RCC 7860 (cell line): Measurements from ENCODE around the gene PRPF4.
"Not testable (repeated sequence)": the region's sequence is repeated elsewhere in the genome, so short reads cannot be mapped to it uniquely, and the experiment has no call there.

Source experiments
- DNase-seq: peaks from one replicate; pipeline ENCODE4 v3.0.0-alpha.2; 2015; ENCODE audit warnings: low spot score
- FAIRE-seq: peaks from 2 replicates; lab custom pipeline; 2012; peaks lifted over from hg19 to GRCh38; lab: Jason Lieb, UNC

The PRPF4 gene

GRCh38 chr9:113275157-113276131 lies at the start of gene PRPF4, which contains the start of gene CDC26:
Gene PRPF4 (plus strand): TSS chr9:113275658. CDS start chr9:113275744, 86 bp downstream.
Gene CDC26 (minus strand): TSS chr9:113275572. CDS start chr9:113272507, 3,065 bp downstream.
- FAIRE-seq: peak; percentile 87

GRCh38 chr9:113227436-113227835 lies 48.0 kb upstream of the PRPF4 start:
- FAIRE-seq: no peak

More at GRCh38 chr9:113275157-113276131, at the start of gene PRPF4, which contains the start of gene CDC26:
- peak; percentile 96 for DNase-seq

GRCh38 chr9:113228130-113228665 lies 47.3 kb upstream of the PRPF4 start:
- no peak for FAIRE-seq
- no peak for DNase-seq

More at GRCh38 chr9:113227436-113227835, 48.0 kb upstream of the PRPF4 start:
- DNase-seq: no peak

- no peak for FAIRE-seq
- no peak for DNase-seq
Observed at GRCh38 chr9:113231701-113232100, 43.8 kb upstream of the PRPF4 start.

- not testable (repeated sequence) for FAIRE-seq, DNase-seq
Observed at GRCh38 chr9:113235701-113236255, 39.7 kb upstream of the PRPF4 start.

GRCh38 chr9:113237026-113237425 lies 38.4 kb upstream of the PRPF4 start:
- FAIRE-seq (no peak), DNase-seq (no peak)

- DNase-seq (no peak), FAIRE-seq (no peak)
Observed at GRCh38 chr9:113238202-113238858, 37.1 kb upstream of the PRPF4 start.

- FAIRE-seq (no peak), DNase-seq (no peak)
Observed at GRCh38 chr9:113238859-113239232, 36.6 kb upstream of the PRPF4 start.

- DNase-seq (no peak), FAIRE-seq (no peak)
Observed at GRCh38 chr9:113241161-113241560, 34.3 kb upstream of the PRPF4 start.

GRCh38 chr9:113244556-113244955 lies 30.9 kb upstream of the PRPF4 start:
- FAIRE-seq (no peak), DNase-seq (no peak)

GRCh38 chr9:113245894-113246293 lies 29.6 kb upstream of the PRPF4 start:
- DNase-seq (no peak), FAIRE-seq (no peak)

- FAIRE-seq (no peak), DNase-seq (no peak)
Observed at GRCh38 chr9:113246928-113247327, 28.5 kb upstream of the PRPF4 start.

GRCh38 chr9:113247640-113248039 lies 27.8 kb upstream of the PRPF4 start:
- DNase-seq (no peak), FAIRE-seq (no peak)

GRCh38 chr9:113249661-113250060 lies 25.8 kb upstream of the PRPF4 start:
- not testable (repeated sequence) for DNase-seq, FAIRE-seq

- no peak for DNase-seq
- no peak for FAIRE-seq
Observed at GRCh38 chr9:113250807-113251206, 24.7 kb upstream of the PRPF4 start.

GRCh38 chr9:113254991-113255390 lies 20.5 kb upstream of the PRPF4 start:
- no peak for DNase-seq
- no peak for FAIRE-seq

- FAIRE-seq: no peak
Observed at GRCh38 chr9:113255438-113255837, 20.0 kb upstream of the PRPF4 start.

GRCh38 chr9:113257863-113258262 lies 17.6 kb upstream of the PRPF4 start:
- FAIRE-seq (no peak), DNase-seq (no peak)

More at GRCh38 chr9:113255438-113255837, 20.0 kb upstream of the PRPF4 start:
- DNase-seq: no peak

- DNase-seq: no peak
- FAIRE-seq: no peak
Observed at GRCh38 chr9:113258282-113258681, 17.2 kb upstream of the PRPF4 start.

- FAIRE-seq: no peak
- DNase-seq: no peak
Observed at GRCh38 chr9:113261917-113262671, 13.4 kb upstream of the PRPF4 start.
